ENCODE measurements around the gene GPATCH2L.

- TF ChIP-seq CTCF (IDR thresholded peaks at IDR 0.05) (no peak), POLR2A (IDR thresholded peaks at IDR 0.05) (no peak)
Observed at GRCh38 chr14:76260749-76261148, 109.0 kb downstream of the GPATCH2L start.
